ENCODE results near the gene FAM83G.

DNA sequence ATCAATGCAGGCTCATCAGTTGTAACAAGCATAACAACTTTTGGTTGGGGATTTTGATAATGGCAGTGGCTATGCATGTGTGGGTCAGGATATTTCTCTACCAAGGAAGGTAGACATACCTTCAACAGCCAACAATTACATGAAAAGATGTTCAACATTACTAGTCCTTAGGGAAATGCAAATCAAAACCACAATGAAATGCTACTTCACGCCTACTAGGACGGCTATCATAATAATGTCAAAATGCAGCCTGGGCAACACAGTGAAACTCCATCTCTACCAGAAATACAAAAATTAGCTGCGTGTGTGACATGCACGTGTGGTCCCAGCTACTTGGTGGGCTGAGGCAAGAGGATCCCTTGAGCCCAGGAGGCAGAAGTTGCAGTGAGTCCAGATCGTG lies 59.9 kb downstream of the FAM83G start:
- TF ChIP-seq, protein P1, sequence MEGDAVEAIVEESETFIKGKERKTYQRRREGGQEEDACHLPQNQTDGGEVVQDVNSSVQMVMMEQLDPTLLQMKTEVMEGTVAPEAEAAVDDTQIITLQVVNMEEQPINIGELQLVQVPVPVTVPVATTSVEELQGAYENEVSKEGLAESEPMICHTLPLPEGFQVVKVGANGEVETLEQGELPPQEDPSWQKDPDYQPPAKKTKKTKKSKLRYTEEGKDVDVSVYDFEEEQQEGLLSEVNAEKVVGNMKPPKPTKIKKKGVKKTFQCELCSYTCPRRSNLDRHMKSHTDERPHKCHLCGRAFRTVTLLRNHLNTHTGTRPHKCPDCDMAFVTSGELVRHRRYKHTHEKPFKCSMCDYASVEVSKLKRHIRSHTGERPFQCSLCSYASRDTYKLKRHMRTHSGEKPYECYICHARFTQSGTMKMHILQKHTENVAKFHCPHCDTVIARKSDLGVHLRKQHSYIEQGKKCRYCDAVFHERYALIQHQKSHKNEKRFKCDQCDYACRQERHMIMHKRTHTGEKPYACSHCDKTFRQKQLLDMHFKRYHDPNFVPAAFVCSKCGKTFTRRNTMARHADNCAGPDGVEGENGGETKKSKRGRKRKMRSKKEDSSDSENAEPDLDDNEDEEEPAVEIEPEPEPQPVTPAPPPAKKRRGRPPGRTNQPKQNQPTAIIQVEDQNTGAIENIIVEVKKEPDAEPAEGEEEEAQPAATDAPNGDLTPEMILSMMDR (IDR thresholded peaks at IDR 0.05; ENCODE audit: insufficient read depth, low read depth, low read length): no peak
- TF ChIP-seq EZH2 (IDR thresholded peaks at IDR 0.05; ENCODE audit: insufficient read depth, low read length): no peak

All from astrocyte (in vitro differentiated cells and primary cell).